K562 (cell line): Measurements from ENCODE around the gene CLCN2. TPM values are rescaled to one million over a fixed set of nuclear protein-coding genes. Genes with fewer than 3 reads are reported as not detected.

ENCODE experiments used
- ATF6 ChIP-seq: sonication (generic); formaldehyde crosslinking; IDR thresholded peaks from 2 replicates; pipeline ENCODE4 v1.4.0; 2020; ENCODE audit warnings: mild to moderate bottlenecking, missing genetic modification reagents
- CEBPZ ChIP-seq: fragments of 150-350 bp; IDR thresholded peaks from 2 replicates; pipeline ENCODE4 v1.6.1; 2014; ENCODE audit warnings: low read depth, mild to moderate bottlenecking, low read length, borderline replicate concordance
- CHD1 ChIP-seq: fragments of 200-600 bp; sonication (generic); IDR thresholded peaks from one replicate; pipeline ENCODE4 v1.6.1; 2012; ENCODE audit warnings: mild to moderate bottlenecking, moderate library complexity, low read length, inconsistent platforms
- WHSC1 ChIP-seq: IDR thresholded peaks from one replicate; pipeline ENCODE4 v1.6.1; 2012; ENCODE audit warnings: low read length, control low read depth, inconsistent platforms
- ZNF12 ChIP-seq: sonication (generic); formaldehyde crosslinking; IDR thresholded peaks from 2 replicates; pipeline ENCODE4 v1.4.0; 2020; ENCODE audit warnings: mild to moderate bottlenecking, missing genetic modification reagents
- ZNF592 ChIP-seq: fragments of 450-650 bp; IDR thresholded peaks from 2 replicates; pipeline ENCODE4 v1.6.1; 2017; ENCODE audit warnings: antibody characterized with exemption, mild to moderate bottlenecking
- polyA plus RNA-seq, 8 experiments: library from polyadenylated mRNA; depleted of rRNA in 4 of 8; stranded (reverse) in 5 of 8; unstranded in 3 of 8; fragments of >200 nt; fragmentation: Nextera tagmentation in 2 of 8; fragmentation: Illumina TruSeq in 1 of 8; extraction: Ambion mirVana in 2 of 8; extraction: Trizol in 1 of 8; gene quantifications; 2 replicates each; pipeline versions ENCODE4 v1.2.1 to v1.2.3, GENCODE V29; 2011 to 2014; ENCODE audit warnings: inconsistent platforms in 1 of 8, missing spikeins in 1 of 8
- total RNA-seq, 7 experiments: library from RNA; depleted of rRNA in 6 of 7; stranded (reverse); fragments of >200 nt in 6 of 7; fragmentation: Illumina TruSeq in 2 of 7; extraction: Trizol in 2 of 7; gene quantifications; 2 replicates each; pipeline versions ENCODE4 v1.2.1 to v1.2.3, GENCODE V29; 2011 to 2021; ENCODE audit warnings: low replicate concordance in 1 of 7

Gene CLCN2
- total and polyA plus RNA-seq, 9 of the 15 experiments (the other 6 are each of a cell fraction or from before 2014, with no cell fraction given): 0.10 to 14.0 (median 6.9) TPM

- TF ChIP-seq CEBPZ (no peak), CHD1 (peak; percentile 52), ZNF592 (peak; percentile 84; the same call in 1 of the 2 replicates), ZNF12 (no peak), ATF6 (CRISPR knock-in tag) (0 out of 2 replicates have a peak, but pooled peaks have one; percentile 48), WHSC1 (no peak)
- TF ChIP-seq, all 486 proteins: peak for 12
Measured at GRCh38 chr3:184348057-184348382, 13.4 kb downstream of the CLCN2 start (continued).
